ENCODE measurements around the gene DOCK4.

Gene DOCK4

GRCh38 chr7:111853201-111853990 is 352.8 kb downstream of the DOCK4 start:
- no peak overlapping the region for H3K4me3 ChIP-seq (IDR thresholded peaks at IDR 0.05; ENCODE audit: insufficient read depth, low read depth, low read length)

GRCh38 chr7:111852081-111852480 is 354.1 kb downstream of the DOCK4 start:
- H3K4me3 ChIP-seq (IDR thresholded peaks at IDR 0.05; ENCODE audit: insufficient read depth, low read depth, low read length) = no peak overlapping the region
- no peak overlapping the region for H2AFZ ChIP-seq (ENCODE audit: low read depth)
- no peaks in the 10 kb centered on the region for H3K27me3 ChIP-seq (ENCODE audit: insufficient read depth, low read depth)
- peaks cover 6% of the 10 kb centered on the region for H3K4me1 ChIP-seq (ENCODE audit: low read depth, poor library complexity, severe bottlenecking)
- H3K27ac ChIP-seq = no peak overlapping the region
- no peaks in the 10 kb centered on the region for H3K36me3 ChIP-seq (ENCODE audit: insufficient read depth)
- TF ChIP-seq CTCF (conservative IDR thresholded peaks at IDR 0.05; ENCODE audit: low read depth, low read length) = no peak
- H3K9ac ChIP-seq = no peak overlapping the region
- H3K79me2 ChIP-seq (ENCODE audit: insufficient read depth, low read depth) = no peaks in the 10 kb centered on the region
- H4K20me1 ChIP-seq (ENCODE audit: insufficient read depth) = no peaks in the 10 kb centered on the region
- H3K4me2 ChIP-seq = no peak overlapping the region

More at GRCh38 chr7:111853201-111853990, 352.8 kb downstream of the DOCK4 start:
- H3K79me2 ChIP-seq (ENCODE audit: insufficient read depth, low read depth) = no peaks in the 10 kb centered on the region
- no peak overlapping the region for H3K9ac ChIP-seq
- TF ChIP-seq CTCF (conservative IDR thresholded peaks at IDR 0.05; ENCODE audit: low read depth, low read length) = no peak
- H4K20me1 ChIP-seq (ENCODE audit: insufficient read depth) = no peaks in the 10 kb centered on the region
- no peaks in the 10 kb centered on the region for H3K27me3 ChIP-seq (ENCODE audit: insufficient read depth, low read depth)
- H3K27ac ChIP-seq = no peak overlapping the region
- H2AFZ ChIP-seq (ENCODE audit: low read depth) = no peak overlapping the region
- peaks cover 6% of the 10 kb centered on the region for H3K4me1 ChIP-seq (ENCODE audit: low read depth, poor library complexity, severe bottlenecking)
- no peaks in the 10 kb centered on the region for H3K36me3 ChIP-seq (ENCODE audit: insufficient read depth)
- no peak overlapping the region for H3K4me2 ChIP-seq

GRCh38 chr7:111846898-111847297 is 359.3 kb downstream of the DOCK4 start:
- no peak overlapping the region for H3K9ac ChIP-seq
- H3K79me2 ChIP-seq (ENCODE audit: insufficient read depth, low read depth) = no peaks in the 10 kb centered on the region
- H3K4me3 ChIP-seq (IDR thresholded peaks at IDR 0.05; ENCODE audit: insufficient read depth, low read depth, low read length) = no peak overlapping the region
- no peak overlapping the region for H3K4me2 ChIP-seq
- no peaks in the 10 kb centered on the region for H3K4me1 ChIP-seq (ENCODE audit: low read depth, poor library complexity, severe bottlenecking)
- no peak overlapping the region for H2AFZ ChIP-seq (ENCODE audit: low read depth)
- no peaks in the 10 kb centered on the region for H4K20me1 ChIP-seq (ENCODE audit: insufficient read depth)
- H3K36me3 ChIP-seq (ENCODE audit: insufficient read depth) = no peaks in the 10 kb centered on the region
- no peaks in the 10 kb centered on the region for H3K27me3 ChIP-seq (ENCODE audit: insufficient read depth, low read depth)
- no peak for TF ChIP-seq CTCF (conservative IDR thresholded peaks at IDR 0.05; ENCODE audit: low read depth, low read length)
- no peak overlapping the region for H3K27ac ChIP-seq

GRCh38 chr7:111845853-111846252 is 360.3 kb downstream of the DOCK4 start:
- no peak overlapping the region for H3K4me3 ChIP-seq (IDR thresholded peaks at IDR 0.05; ENCODE audit: insufficient read depth, low read depth, low read length)
- no peak overlapping the region for H2AFZ ChIP-seq (ENCODE audit: low read depth)
- H3K79me2 ChIP-seq (ENCODE audit: insufficient read depth, low read depth) = no peaks in the 10 kb centered on the region
- TF ChIP-seq CTCF (conservative IDR thresholded peaks at IDR 0.05; ENCODE audit: low read depth, low read length) = no peak
- H4K20me1 ChIP-seq (ENCODE audit: insufficient read depth) = no peaks in the 10 kb centered on the region
- no peaks in the 10 kb centered on the region for H3K4me1 ChIP-seq (ENCODE audit: low read depth, poor library complexity, severe bottlenecking)
- no peak overlapping the region for H3K9ac ChIP-seq
- H3K4me2 ChIP-seq = no peak overlapping the region
- H3K27me3 ChIP-seq (ENCODE audit: insufficient read depth, low read depth) = no peaks in the 10 kb centered on the region
- H3K36me3 ChIP-seq (ENCODE audit: insufficient read depth) = no peaks in the 10 kb centered on the region
- H3K27ac ChIP-seq = no peak overlapping the region

All from KMS-11 (cell line).